PC-9 (cell line): ENCODE measurements around the gene LECT2. TPM values are rescaled to one million over a fixed set of nuclear protein-coding genes. Genes with fewer than 3 reads are reported as not detected.

ENCODE experiments used
- BruUV-seq: library from RNA; stranded (reverse); fragments of 400-500 nt; replicated peaks from 2 replicates; lab custom pipeline; 2021; lab: Mats Ljungman, UMichigan
- CTCF ChIA-PET: fragments of 300-600 bp; sonication (Branson Sonifier 250); formaldehyde crosslinking; loops from one replicate; lab custom pipeline; 2022; ENCODE audit warnings: antibody characterized with exemption; lab: Charles Lee
- POLR2A ChIA-PET: fragments of 300-600 bp; sonication (Branson Sonifier 250); formaldehyde crosslinking; loops from one replicate; lab custom pipeline; 2022; ENCODE audit warnings: antibody characterized with exemption; ENCODE audit not compliant: unreplicated experiment; lab: Charles Lee
- DNase-seq, 2 experiments: peaks; one replicate each; pipeline versions ENCODE4 v3.0.0 to v3.0.0-alpha.2; 2015 to 2022; ENCODE audit warnings: mixed read lengths in 1 of 2
- H2AFZ ChIP-seq: fragments of 200-600 bp; sonication (generic); 2 replicates; pipeline ENCODE4 v1.8.1; 2017; ENCODE audit warnings: antibody characterized with exemption
- H3F3A ChIP-seq: fragments of 200-600 bp; sonication (generic); 2 replicates; pipeline ENCODE4 v1.8.1; 2017; ENCODE audit warnings: antibody characterized with exemption, mild to moderate bottlenecking, low read depth; ENCODE audit not compliant: insufficient read depth
- H3K27ac ChIP-seq: fragments of 200-600 bp; sonication (generic); 2 replicates; pipeline ENCODE4 v1.6.1; 2016; ENCODE audit warnings: mixed run types
- H3K27me3 ChIP-seq: fragments of 200-600 bp; sonication (generic); 2 replicates; pipeline ENCODE4 v1.6.1; 2016; ENCODE audit warnings: low read depth, mixed run types; ENCODE audit not compliant: insufficient read depth
- H3K36me3 ChIP-seq: fragments of 200-600 bp; sonication (generic); 2 replicates; pipeline ENCODE4 v1.6.1; 2016; ENCODE audit warnings: low read depth, mixed run types
- H3K4me1 ChIP-seq: fragments of 200-600 bp; sonication (generic); replicated peaks from 2 replicates; pipeline ENCODE4 v1.6.1; 2016; ENCODE audit warnings: mixed run types; ENCODE audit not compliant: insufficient read depth
- H3K4me2 ChIP-seq: fragments of 200-600 bp; sonication (generic); 2 replicates; pipeline ENCODE4 v1.6.1; 2017; ENCODE audit warnings: mixed run types
- H3K4me3 ChIP-seq: fragments of 200-600 bp; sonication (generic); 2 replicates; pipeline ENCODE4 v1.6.1; 2016; ENCODE audit warnings: mixed run types
- H3K79me2 ChIP-seq: fragments of 200-600 bp; sonication (generic); 2 replicates; pipeline ENCODE4 v1.6.1; 2017; ENCODE audit warnings: low read depth, mixed run types
- H3K9me2 ChIP-seq: fragments of 200-600 bp; sonication (generic); 2 replicates; pipeline ENCODE4 v1.8.1; 2017; ENCODE audit warnings: mild to moderate bottlenecking; ENCODE audit not compliant: insufficient read depth
- H3K9me3 ChIP-seq: fragments of 200-600 bp; sonication (generic); 2 replicates; pipeline ENCODE4 v1.8.1; 2016; ENCODE audit warnings: low read depth; ENCODE audit not compliant: insufficient read depth
- H4K20me1 ChIP-seq: fragments of 200-600 bp; sonication (generic); 2 replicates; pipeline ENCODE4 v1.8.1; 2017; ENCODE audit not compliant: insufficient read depth
- CTCF ChIP-seq: fragments of 200-600 bp; sonication (generic); conservative IDR thresholded peaks from 2 replicates; pipeline ENCODE4 v1.6.1; 2017; ENCODE audit warnings: mixed run types, antibody characterized with exemption, mild to moderate bottlenecking, moderate library complexity
- EZH2 ChIP-seq: fragments of 200-600 bp; sonication (generic); IDR thresholded peaks from 2 replicates; pipeline ENCODE4 v1.8.0; 2017; ENCODE audit warnings: antibody characterized with exemption, low read depth
- intact Hi-C: fragments of 100-400 bp; cut with micrococcal nuclease; formaldehyde crosslinking; loops from one replicate; pipeline ENCODE4 v1.10.0; 2022; ENCODE audit not compliant: unreplicated experiment
- total RNA-seq: library from RNA; stranded (reverse); gene quantifications from 2 replicates; pipeline ENCODE4 v1.2.3, GENCODE V29; 2021

LECT2 gene
- total RNA-seq, 1 experiment from 2014 or later, result not detected

DNA sequence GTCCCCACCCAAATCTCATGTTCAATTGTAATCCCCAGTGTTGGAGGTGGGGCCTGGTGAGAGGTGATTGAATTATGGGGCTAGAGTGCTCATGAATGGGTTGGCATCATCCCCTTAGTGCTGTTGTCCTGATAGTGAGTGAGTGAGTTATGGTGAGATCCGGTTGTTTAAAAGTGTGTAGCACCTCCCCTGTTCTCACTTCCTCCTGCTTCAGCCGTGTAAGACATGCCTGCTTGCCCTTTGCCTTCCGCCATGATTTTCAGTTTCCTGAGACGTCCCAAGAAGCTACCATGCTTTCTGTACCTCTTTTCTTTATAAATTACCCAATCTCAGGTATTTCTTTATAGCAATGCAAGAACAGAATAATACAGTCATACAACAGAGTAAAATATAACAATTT, 742 bp upstream of the LECT2 start:
- no peaks in the 10 kb centered on the region for H3F3A ChIP-seq
- no peak overlapping the region for H3K4me2 ChIP-seq
- H3K27me3 ChIP-seq, result no peaks in the 10 kb centered on the region
- BruUV-seq, result no TSS peak
- ChIA-PET CTCF (interaction anchor here (0.6 kb wide), 1 partner anchor 167 kb away, joined by 3 read pairs; no protein-coding TSS in a partner anchor), POLR2A (no interaction called here)
- no peak for DNase-seq
- no peaks in the 10 kb centered on the region for H3K4me1 ChIP-seq
- no peak overlapping the region for H3K27ac ChIP-seq
- TF ChIP-seq EZH2 (no peak), CTCF (no peak)
- H3K4me3 ChIP-seq, result no peak overlapping the region
- H3K9me3 ChIP-seq, result no peaks in the 10 kb centered on the region
- no peaks in the 10 kb centered on the region for H3K79me2 ChIP-seq
- no peaks in the 10 kb centered on the region for H4K20me1 ChIP-seq
- intact Hi-C loops, result no loop called here
- no peaks in the 10 kb centered on the region for H3K36me3 ChIP-seq
- peaks cover 5% of the 10 kb centered on the region; the same call in 1 of the 2 replicates for H3K9me2 ChIP-seq
- no peak overlapping the region for H2AFZ ChIP-seq

DNA sequence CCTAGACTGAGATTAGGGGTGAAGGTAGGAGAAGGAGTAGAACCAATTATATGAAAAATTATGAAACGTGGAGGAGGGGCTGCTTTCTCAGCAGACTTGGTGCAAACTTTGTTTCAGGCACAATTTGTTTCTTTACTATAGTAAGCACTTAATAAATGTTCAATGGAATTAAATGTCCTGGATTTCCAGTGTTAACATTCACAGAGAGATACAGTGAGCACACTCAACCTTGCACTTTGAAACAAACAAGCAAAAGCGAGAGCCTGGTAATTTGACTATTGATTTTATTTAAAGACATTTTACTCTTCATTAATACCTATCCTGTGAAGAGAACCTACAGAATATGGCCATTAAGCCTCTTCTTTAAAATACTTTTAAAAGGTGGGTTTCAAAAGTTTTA, 933 bp downstream of the LECT2 start:
- DNase-seq, result no peak

GRCh38 chr5:135952683-135953082, 2.1 kb downstream of the LECT2 start:
- H3K9me2 ChIP-seq, result no peaks in the 10 kb centered on the region
- no peaks in the 10 kb centered on the region for H3K4me1 ChIP-seq
- H3K4me2 ChIP-seq, result no peak overlapping the region
- no peak overlapping the region for H3K4me3 ChIP-seq
- no TSS peak for BruUV-seq
- no peaks in the 10 kb centered on the region for H3F3A ChIP-seq
- no peak overlapping the region for H2AFZ ChIP-seq
- no peak for DNase-seq
- ChIA-PET CTCF (no interaction called here), POLR2A (no interaction called here)
- no peak overlapping the region for H3K27ac ChIP-seq
- no peak for TF ChIP-seq CTCF
- TF ChIP-seq EZH2, result no peak
- no peaks in the 10 kb centered on the region for H3K9me3 ChIP-seq
- no peaks in the 10 kb centered on the region for H3K79me2 ChIP-seq
- H4K20me1 ChIP-seq, result no peaks in the 10 kb centered on the region
- no peaks in the 10 kb centered on the region for H3K27me3 ChIP-seq
- intact Hi-C loops, result no loop called here
- no peaks in the 10 kb centered on the region for H3K36me3 ChIP-seq

More for the DNA sequence above, 933 bp downstream of the LECT2 start:
- ChIA-PET POLR2A (no interaction called here), CTCF (no interaction called here)
- Histone ChIP-seq H3K79me2 (no peaks in the 10 kb centered on the region), H3K4me2 (no peak overlapping the region), H3K27ac (no peak overlapping the region), H3K27me3 (no peaks in the 10 kb centered on the region), H4K20me1 (no peaks in the 10 kb centered on the region), H3F3A (no peaks in the 10 kb centered on the region), H3K9me3 (no peaks in the 10 kb centered on the region), H3K9me2 (peaks cover 5% of the 10 kb centered on the region; the same call in 1 of the 2 replicates), H3K4me1 (no peaks in the 10 kb centered on the region), H3K4me3 (no peak overlapping the region), H3K36me3 (no peaks in the 10 kb centered on the region), H2AFZ (no peak overlapping the region)
- no peak for TF ChIP-seq CTCF
- TF ChIP-seq EZH2, result no peak
- intact Hi-C loops, result no loop called here
- no TSS peak for BruUV-seq
